22Rv1 (cell line): ENCODE results near the gene AGMO.

Experiments
- ZFX ChIP-seq: fragments of 450-650 bp; IDR thresholded peaks from 2 replicates; pipeline ENCODE4 v1.6.1; 2017; ENCODE audit warnings: antibody characterized with exemption, borderline replicate concordance
- TF ChIP-seq, protein P1 (sequence below): fragments of 450-650 bp; IDR thresholded peaks from 2 replicates; pipeline ENCODE4 v1.5.1; 2017; ENCODE audit warnings: mild to moderate bottlenecking

DNA sequence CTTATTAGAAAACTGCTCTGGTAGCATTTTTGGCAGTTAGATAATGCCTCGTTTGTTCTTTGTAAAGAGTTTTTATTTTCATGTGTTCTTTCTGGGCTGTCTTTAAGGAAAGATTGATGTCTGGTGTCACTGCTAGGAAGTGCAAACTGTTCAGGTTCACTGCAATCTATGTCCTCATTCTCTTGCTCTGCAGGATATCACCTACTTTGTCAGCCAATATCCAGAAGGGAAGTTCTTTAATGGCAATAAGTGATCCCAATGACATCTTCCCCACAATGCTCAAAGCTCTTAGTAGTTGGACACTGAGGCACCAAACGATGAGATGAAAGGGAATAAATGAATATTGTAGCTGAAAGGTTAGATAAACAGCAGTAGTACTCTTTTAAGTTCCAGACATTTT is 115.1 kb downstream of the AGMO start:
- TF ChIP-seq, protein P1, sequence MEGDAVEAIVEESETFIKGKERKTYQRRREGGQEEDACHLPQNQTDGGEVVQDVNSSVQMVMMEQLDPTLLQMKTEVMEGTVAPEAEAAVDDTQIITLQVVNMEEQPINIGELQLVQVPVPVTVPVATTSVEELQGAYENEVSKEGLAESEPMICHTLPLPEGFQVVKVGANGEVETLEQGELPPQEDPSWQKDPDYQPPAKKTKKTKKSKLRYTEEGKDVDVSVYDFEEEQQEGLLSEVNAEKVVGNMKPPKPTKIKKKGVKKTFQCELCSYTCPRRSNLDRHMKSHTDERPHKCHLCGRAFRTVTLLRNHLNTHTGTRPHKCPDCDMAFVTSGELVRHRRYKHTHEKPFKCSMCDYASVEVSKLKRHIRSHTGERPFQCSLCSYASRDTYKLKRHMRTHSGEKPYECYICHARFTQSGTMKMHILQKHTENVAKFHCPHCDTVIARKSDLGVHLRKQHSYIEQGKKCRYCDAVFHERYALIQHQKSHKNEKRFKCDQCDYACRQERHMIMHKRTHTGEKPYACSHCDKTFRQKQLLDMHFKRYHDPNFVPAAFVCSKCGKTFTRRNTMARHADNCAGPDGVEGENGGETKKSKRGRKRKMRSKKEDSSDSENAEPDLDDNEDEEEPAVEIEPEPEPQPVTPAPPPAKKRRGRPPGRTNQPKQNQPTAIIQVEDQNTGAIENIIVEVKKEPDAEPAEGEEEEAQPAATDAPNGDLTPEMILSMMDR = no peak
- no peak for TF ChIP-seq ZFX
